ENCODE data around the gene VPS11. TPM values are rescaled to one million over a fixed set of nuclear protein-coding genes. Genes with fewer than 3 reads are reported as not detected.
"Not testable (repeated sequence)": the region's sequence is repeated elsewhere in the genome, so short reads cannot be mapped to it uniquely, and the experiment has no call there.

VPS11 gene
- total RNA-seq, 1 donor from 2014 or later, result 22.0 TPM

- H3K36me3 ChIP-seq, result peaks cover 11% of the 10 kb centered on the region
These were observed 37.1 kb upstream of the VPS11 start, which contains the start of gene SLC37A4 for GRCh38 chr11:119030329-119031047. Gene SLC37A4 (minus strand): TSS chr11:119030877.

DNA sequence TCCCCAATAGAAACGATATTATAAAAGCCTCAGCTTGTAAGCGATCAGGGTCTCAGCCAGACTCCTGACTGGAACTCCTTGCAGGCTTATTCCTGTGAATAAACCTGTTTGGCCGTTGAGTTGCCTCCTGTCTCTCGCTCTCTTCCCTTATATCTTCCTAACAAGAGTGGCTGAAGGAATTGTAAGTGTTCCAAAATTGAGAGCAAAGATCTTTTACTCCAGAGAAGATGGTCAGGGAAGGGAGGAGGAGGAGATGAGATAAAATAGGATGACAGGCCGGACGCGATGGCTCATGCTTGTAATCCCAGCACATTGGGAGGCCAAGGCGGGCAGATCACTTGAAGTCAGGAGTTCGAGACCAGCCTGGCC lies 35.7 kb upstream of the VPS11 start:
- Histone ChIP-seq H3K9me3 (replicated peaks) (no peaks in the 10 kb centered on the region), H3K4me3 (no peak overlapping the region), H3K27me3 (ENCODE audit: low read depth) (no peaks in the 10 kb centered on the region), H3K4me1 (peaks cover 25% of the 10 kb centered on the region), H3K36me3 (peaks cover 4% of the 10 kb centered on the region), H3K27ac (replicated peaks) (no peak overlapping the region)
- no peak for DNase-seq
- TF ChIP-seq, protein P1, sequence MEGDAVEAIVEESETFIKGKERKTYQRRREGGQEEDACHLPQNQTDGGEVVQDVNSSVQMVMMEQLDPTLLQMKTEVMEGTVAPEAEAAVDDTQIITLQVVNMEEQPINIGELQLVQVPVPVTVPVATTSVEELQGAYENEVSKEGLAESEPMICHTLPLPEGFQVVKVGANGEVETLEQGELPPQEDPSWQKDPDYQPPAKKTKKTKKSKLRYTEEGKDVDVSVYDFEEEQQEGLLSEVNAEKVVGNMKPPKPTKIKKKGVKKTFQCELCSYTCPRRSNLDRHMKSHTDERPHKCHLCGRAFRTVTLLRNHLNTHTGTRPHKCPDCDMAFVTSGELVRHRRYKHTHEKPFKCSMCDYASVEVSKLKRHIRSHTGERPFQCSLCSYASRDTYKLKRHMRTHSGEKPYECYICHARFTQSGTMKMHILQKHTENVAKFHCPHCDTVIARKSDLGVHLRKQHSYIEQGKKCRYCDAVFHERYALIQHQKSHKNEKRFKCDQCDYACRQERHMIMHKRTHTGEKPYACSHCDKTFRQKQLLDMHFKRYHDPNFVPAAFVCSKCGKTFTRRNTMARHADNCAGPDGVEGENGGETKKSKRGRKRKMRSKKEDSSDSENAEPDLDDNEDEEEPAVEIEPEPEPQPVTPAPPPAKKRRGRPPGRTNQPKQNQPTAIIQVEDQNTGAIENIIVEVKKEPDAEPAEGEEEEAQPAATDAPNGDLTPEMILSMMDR (IDR thresholded peaks at IDR 0.05; ENCODE audit: borderline replicate concordance), result no peak
- intact Hi-C loops (cut with micrococcal nuclease), result no loop called here

More at GRCh38 chr11:119030329-119031047, 37.1 kb upstream of the VPS11 start, which contains the start of gene SLC37A4:
- peak within 1 kb of the TSS; percentile 96 for H3K4me3 ChIP-seq
- DNase-seq, result peak; percentile 98
- H3K9me3 ChIP-seq (replicated peaks), result no peaks in the 10 kb centered on the region
- intact Hi-C loops (cut with micrococcal nuclease), result no loop called here
- no peaks in the 10 kb centered on the region for H3K27me3 ChIP-seq (ENCODE audit: low read depth)
- peak within 1 kb of the TSS; percentile 81 for H3K27ac ChIP-seq (replicated peaks)
- TF ChIP-seq, protein P1 (IDR thresholded peaks at IDR 0.05; ENCODE audit: borderline replicate concordance), result no peak
- peaks cover 27% of the 10 kb centered on the region for H3K4me1 ChIP-seq

- H3K27me3 ChIP-seq (ENCODE audit: low read depth); DNase-seq; intact Hi-C loops (cut with micrococcal nuclease); H3K9me3 ChIP-seq (replicated peaks); H3K27ac ChIP-seq (replicated peaks); H3K36me3 ChIP-seq; H3K4me3 ChIP-seq: not testable (repeated sequence)
- peaks cover 25% of the 10 kb centered on the region for H3K4me1 ChIP-seq
These were observed 34.2 kb upstream of the VPS11 start for GRCh38 chr11:119033421-119033820.

DNA sequence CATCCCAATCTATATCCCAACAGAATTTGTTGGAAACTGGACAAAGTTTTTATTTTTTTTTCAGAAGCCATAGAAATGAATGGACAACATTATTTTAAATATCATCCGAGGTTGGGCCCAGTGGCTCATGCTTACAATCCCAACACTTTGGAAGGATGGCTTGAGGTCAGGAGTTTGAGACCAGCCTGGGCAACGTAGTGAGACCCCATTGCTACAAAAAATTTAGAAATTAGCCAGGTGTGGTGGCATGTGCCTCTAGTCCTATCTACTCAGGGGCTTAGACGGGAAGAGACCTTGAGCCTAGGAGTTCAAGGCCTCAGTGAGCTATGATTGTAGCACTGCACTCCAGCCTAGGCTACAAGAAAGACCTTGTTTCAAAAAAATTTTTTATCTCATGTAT lies 32.8 kb upstream of the VPS11 start:
- Histone ChIP-seq H3K36me3 (no peaks in the 10 kb centered on the region), H3K27ac (replicated peaks) (no peak overlapping the region), H3K9me3 (replicated peaks) (no peaks in the 10 kb centered on the region), H3K27me3 (ENCODE audit: low read depth) (no peaks in the 10 kb centered on the region), H3K4me3 (no peak overlapping the region), H3K4me1 (peaks cover 13% of the 10 kb centered on the region)
- TF ChIP-seq, protein P1 (IDR thresholded peaks at IDR 0.05; ENCODE audit: borderline replicate concordance), result no peak
- no peak for DNase-seq
- intact Hi-C loops (cut with micrococcal nuclease), result no loop called here

GRCh38 chr11:119038884-119039283 lies 28.7 kb upstream of the VPS11 start:
- no peaks in the 10 kb centered on the region for H3K4me1 ChIP-seq
- intact Hi-C loops (cut with micrococcal nuclease), result no loop called here
- H3K36me3 ChIP-seq, result no peaks in the 10 kb centered on the region
- no peak for DNase-seq
- H3K27me3 ChIP-seq (ENCODE audit: low read depth), result no peaks in the 10 kb centered on the region
- no peaks in the 10 kb centered on the region for H3K9me3 ChIP-seq (replicated peaks)
- H3K4me3 ChIP-seq, result no peak overlapping the region
- TF ChIP-seq, protein P1 (IDR thresholded peaks at IDR 0.05; ENCODE audit: borderline replicate concordance), result no peak
- no peak overlapping the region for H3K27ac ChIP-seq (replicated peaks)

- intact Hi-C loops (cut with micrococcal nuclease); H3K9me3 ChIP-seq (replicated peaks); H3K4me1 ChIP-seq; DNase-seq; H3K36me3 ChIP-seq; H3K27me3 ChIP-seq (ENCODE audit: low read depth); H3K4me3 ChIP-seq; H3K27ac ChIP-seq (replicated peaks): not testable (repeated sequence)
These were observed 28.1 kb upstream of the VPS11 start for GRCh38 chr11:119039471-119039870.
